Testis (tissue), 5 donors: ENCODE data around the gene ZNF518B. TPM values are rescaled to one million over a fixed set of nuclear protein-coding genes. Genes with fewer than 3 reads are reported as not detected.

ENCODE experiments used
- DNase-seq: peaks from one replicate; pipeline ENCODE4 v3.0.0-alpha.2; 2019
- H3K27ac ChIP-seq, 2 donors: fragments of 200-600 bp; sonication (generic); one replicate each; pipeline ENCODE4 v1.5.1; 2019
- H3K27me3 ChIP-seq: fragments of 200-600 bp; sonication (generic); one replicate; pipeline ENCODE4 v1.5.1; 2019
- H3K36me3 ChIP-seq: fragments of 200-600 bp; sonication (generic); one replicate; pipeline ENCODE4 v1.5.1; 2017; ENCODE audit warnings: low read depth; ENCODE audit errors: missing control alignments
- H3K4me1 ChIP-seq: fragments of 200-600 bp; sonication (generic); one replicate; pipeline ENCODE4 v1.5.1; 2019
- H3K4me3 ChIP-seq, 2 donors: fragments of 200-600 bp; sonication (generic); one replicate each; pipeline ENCODE4 v1.5.1; 2017 to 2019
- H3K9me3 ChIP-seq: fragments of 200-600 bp; sonication (generic); one replicate; pipeline ENCODE4 v1.5.1; 2017
- CTCF ChIP-seq, 3 experiments: fragments of 450-650 bp in 2 of 3; fragments of 200-600 bp in 1 of 3; sonication (generic) in 1 of 3; IDR thresholded peaks; one replicate each; pipeline ENCODE4 v1.5.1; 2016 to 2019; ENCODE audit warnings: antibody characterized with exemption in 3 of 3, mild to moderate bottlenecking in 2 of 3, moderate library complexity in 1 of 3
- POLR2A ChIP-seq: fragments of 450-650 bp; IDR thresholded peaks from one replicate; pipeline ENCODE4 v1.6.1; 2017; ENCODE audit warnings: antibody characterized with exemption, mild to moderate bottlenecking, moderate library complexity
- WGBS, 2 donors: methylation state at CpG; one replicate each; pipeline ENCODE4 v1.1.5; 2018; 5-methylcytosine and 5-hydroxymethylcytosine counted together
- intact Hi-C: fragments of 100-400 bp; cut with DNase I; formaldehyde crosslinking; loops from one replicate; pipeline ENCODE4 v1.15.1; 2023; ENCODE audit warnings: low total_unique reads
- long read RNA-seq, 2 donors: transcript quantifications; one replicate each; lab custom pipeline, GENCODE V29; 2026
- polyA plus RNA-seq: library from polyadenylated mRNA; stranded (reverse); fragments of 350-450 nt; fragmentation: Illumina TruSeq; extraction: RNeasy Lipid Tissue Mini Kit (QIAGEN cat#74804); gene quantifications from one replicate; pipeline ENCODE4 v1.2.3, GENCODE V29; 2014; ENCODE audit warnings: low read depth, low replicate concordance; ENCODE audit not compliant: insufficient read depth
- total RNA-seq, 2 donors: library from RNA; depleted of rRNA; stranded (reverse); fragments of >200 nt; gene quantifications; one replicate each; pipeline ENCODE4 v1.2.3, GENCODE V29; 2016

The ZNF518B gene
- total RNA-seq (10 to 100 TPM; 38.1 to 47.1 TPM), polyA plus RNA-seq (20.9 TPM)
- long read RNA-seq, donor 1, full-length matches to known transcripts, result 11 of 11 reads
- long read RNA-seq, donor 1, partial matches to known transcripts, result 0 of 11 reads
- long read RNA-seq, donor 1, other reads (novel, unspliced or antisense), result 0 of 11 reads
- long read RNA-seq, donor 2, full-length matches to known transcripts, result 6 of 11 reads
- long read RNA-seq, donor 2, partial matches to known transcripts, result 0 of 11 reads
- long read RNA-seq, donor 2, other reads (novel, unspliced or antisense), result 5 of 11 reads

DNA sequence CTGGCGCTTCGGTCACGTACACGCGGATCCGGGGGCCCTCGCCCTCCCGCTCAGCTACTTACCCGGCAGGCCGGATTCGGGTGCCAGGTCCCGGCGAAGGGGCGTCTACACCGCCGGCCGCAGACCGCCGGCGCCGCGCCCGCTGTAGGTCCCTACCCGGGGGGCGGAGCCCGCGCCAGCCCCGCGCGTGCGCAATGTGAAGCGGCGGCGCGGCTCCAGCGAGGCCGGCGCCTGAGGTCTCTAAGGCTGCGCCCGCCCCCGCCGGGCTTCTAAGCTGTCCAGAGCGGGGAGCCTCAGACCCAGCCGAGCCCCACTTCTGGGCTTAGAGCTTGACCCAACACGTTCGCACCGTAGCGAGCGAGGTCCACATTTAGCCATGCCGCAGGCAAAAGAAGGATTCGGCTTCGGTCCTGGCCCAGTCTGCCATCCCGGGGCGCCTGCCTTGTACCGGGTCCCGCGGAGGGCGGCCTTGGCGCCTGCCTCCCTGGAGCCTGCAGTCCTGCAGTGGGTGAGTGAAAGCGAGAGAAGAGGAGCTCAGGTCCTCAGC is at the start of gene ZNF518B:
TSS of gene ZNF518B (minus strand) at position 172 of the 547 bp plus-strand sequence. CDS start 11,098 bp downstream, outside the sequence.
- Histone ChIP-seq H3K27ac (peak within 1 kb of the TSS; percentile 83 to 87), H3K9me3 (no peaks in the 10 kb centered on the region), H3K36me3 (no peaks in the 10 kb centered on the region), H3K4me3 (peak within 1 kb of the TSS; percentile 69 to 77), H3K27me3 (no peaks in the 10 kb centered on the region), H3K4me1 (peaks cover 6% of the 10 kb centered on the region)
- intact Hi-C loops, result no loop called here
- TF ChIP-seq CTCF (IDR thresholded peaks at IDR 0.05) (no peak), POLR2A (no peak)
- DNase-seq, result peak; percentile 74
- 9% methylated on average over 17 of the region's 60 CpGs; no CpG with 5 or more reads in 1 of the 2 donors for WGBS, 2 donors

DNA sequence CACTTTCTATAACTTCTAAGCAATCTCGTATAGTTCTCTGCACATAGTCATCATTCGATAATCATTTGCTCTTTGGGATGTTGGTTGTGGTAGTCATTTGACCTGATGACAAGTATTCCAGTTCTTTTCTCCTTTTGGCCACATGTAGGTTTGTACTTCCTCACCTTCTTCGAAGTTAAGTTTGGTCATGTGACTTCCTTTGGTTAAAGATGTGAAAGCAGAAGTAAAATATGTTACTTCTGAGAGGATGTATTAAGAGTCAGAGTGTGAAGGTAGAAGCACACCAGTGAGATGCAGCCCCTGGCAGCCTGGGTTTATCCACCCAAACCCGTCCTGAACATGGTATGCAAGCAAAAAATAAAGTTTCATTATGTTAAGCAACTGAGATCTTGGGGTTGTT is 48.9 kb upstream of the ZNF518B start:
- Histone ChIP-seq H3K9me3 (no peaks in the 10 kb centered on the region), H3K27me3 (no peaks in the 10 kb centered on the region), H3K36me3 (no peaks in the 10 kb centered on the region), H3K4me1 (no peaks in the 10 kb centered on the region), H3K4me3 (no peak overlapping the region), H3K27ac (no peak overlapping the region)
- 88 to 89% methylated on average over 4 of the region's 4 CpGs for WGBS, 2 donors
- no peak for DNase-seq
- intact Hi-C loops, result no loop called here
- no peak for TF ChIP-seq POLR2A

- H3K9me3 ChIP-seq, result no peaks in the 10 kb centered on the region
- TF ChIP-seq POLR2A (no peak), CTCF (IDR thresholded peaks at IDR 0.05) (no peak)
- DNase-seq, result no peak
- 57 to 62% methylated on average over 5 of the region's 5 CpGs for WGBS, 2 donors
- H3K36me3 ChIP-seq, result no peaks in the 10 kb centered on the region
- H3K4me1 ChIP-seq, result no peaks in the 10 kb centered on the region
- intact Hi-C loops, result no loop called here
- peak overlapping the region in 1 of 2 donors; percentile 47 for H3K27ac ChIP-seq
- H3K27me3 ChIP-seq, result no peaks in the 10 kb centered on the region
- no peak overlapping the region for H3K4me3 ChIP-seq
Measured at GRCh38 chr4:10504570-10505179, 47.4 kb upstream of the ZNF518B start.

- Histone ChIP-seq H3K9me3 (no peaks in the 10 kb centered on the region), H3K4me1 (no peaks in the 10 kb centered on the region), H3K36me3 (no peaks in the 10 kb centered on the region), H3K4me3 (no peak overlapping the region), H3K27ac (no peak overlapping the region), H3K27me3 (no peaks in the 10 kb centered on the region)
- TF ChIP-seq CTCF (IDR thresholded peaks at IDR 0.05) (no peak), POLR2A (no peak)
- intact Hi-C loops, result no loop called here
- no peak for DNase-seq
- 84 to 87% methylated on average over 5 of the region's 5 CpGs for WGBS, 2 donors
Measured at GRCh38 chr4:10502717-10503116, 45.5 kb upstream of the ZNF518B start.

DNA sequence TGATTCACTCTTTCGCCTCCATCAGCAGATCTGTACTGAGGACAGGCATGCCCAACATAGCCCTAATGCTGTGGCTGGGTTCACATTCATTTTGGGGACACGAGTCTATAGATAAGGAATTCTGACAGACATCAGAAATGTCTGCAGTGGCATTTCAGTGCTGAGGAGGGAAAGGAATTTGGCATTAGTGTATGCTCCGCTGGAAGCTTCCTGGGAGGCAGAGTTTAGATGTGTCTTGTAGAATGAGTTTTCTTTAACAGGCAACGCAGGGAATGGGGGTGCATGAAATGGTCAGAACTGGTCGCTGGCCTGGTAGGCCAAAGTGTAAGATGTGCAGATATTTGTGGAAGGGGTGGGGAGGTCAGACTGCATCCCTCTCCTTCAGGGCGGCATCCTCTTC is 43.5 kb upstream of the ZNF518B start:
- TF ChIP-seq CTCF (IDR thresholded peaks at IDR 0.05) (no peak), POLR2A (no peak)
- 88 to 89% methylated on average over 6 of the region's 6 CpGs for WGBS, 2 donors
- H3K9me3 ChIP-seq, result no peaks in the 10 kb centered on the region
- intact Hi-C loops, result no loop called here
- no peaks in the 10 kb centered on the region for H3K36me3 ChIP-seq
- no peak overlapping the region for H3K4me3 ChIP-seq
- H3K4me1 ChIP-seq, result peaks cover 4% of the 10 kb centered on the region
- H3K27me3 ChIP-seq, result no peaks in the 10 kb centered on the region
- no peak for DNase-seq
- H3K27ac ChIP-seq, result no peak overlapping the region
